OCI-LY1 (cell line): ENCODE measurements around the gene ABRAXAS1.

Source experiments
- CTCF ChIP-seq: fragments of 200-600 bp; sonication (generic), shearing (Covaris generic); IDR thresholded peaks from 2 replicates; pipeline ENCODE4 v1.5.1; 2017; ENCODE audit warnings: mild to moderate bottlenecking, antibody characterized with exemption, low read length, moderate library complexity, mixed read lengths
- EZH2 ChIP-seq: fragments of 200-600 bp; sonication (generic), shearing (Covaris generic); IDR thresholded peaks from 2 replicates; pipeline ENCODE4 v1.8.0; 2017; ENCODE audit warnings: borderline replicate concordance, mixed run types, mild to moderate bottlenecking, antibody characterized with exemption, low read length, moderate library complexity, mixed read lengths

- no peak for TF ChIP-seq CTCF
- TF ChIP-seq EZH2: no peak
These were observed 48.2 kb downstream of the ABRAXAS1 start for GRCh38 chr4:83436680-83437079.
